ENCODE results near the gene NETO1.

Gene NETO1

DNA sequence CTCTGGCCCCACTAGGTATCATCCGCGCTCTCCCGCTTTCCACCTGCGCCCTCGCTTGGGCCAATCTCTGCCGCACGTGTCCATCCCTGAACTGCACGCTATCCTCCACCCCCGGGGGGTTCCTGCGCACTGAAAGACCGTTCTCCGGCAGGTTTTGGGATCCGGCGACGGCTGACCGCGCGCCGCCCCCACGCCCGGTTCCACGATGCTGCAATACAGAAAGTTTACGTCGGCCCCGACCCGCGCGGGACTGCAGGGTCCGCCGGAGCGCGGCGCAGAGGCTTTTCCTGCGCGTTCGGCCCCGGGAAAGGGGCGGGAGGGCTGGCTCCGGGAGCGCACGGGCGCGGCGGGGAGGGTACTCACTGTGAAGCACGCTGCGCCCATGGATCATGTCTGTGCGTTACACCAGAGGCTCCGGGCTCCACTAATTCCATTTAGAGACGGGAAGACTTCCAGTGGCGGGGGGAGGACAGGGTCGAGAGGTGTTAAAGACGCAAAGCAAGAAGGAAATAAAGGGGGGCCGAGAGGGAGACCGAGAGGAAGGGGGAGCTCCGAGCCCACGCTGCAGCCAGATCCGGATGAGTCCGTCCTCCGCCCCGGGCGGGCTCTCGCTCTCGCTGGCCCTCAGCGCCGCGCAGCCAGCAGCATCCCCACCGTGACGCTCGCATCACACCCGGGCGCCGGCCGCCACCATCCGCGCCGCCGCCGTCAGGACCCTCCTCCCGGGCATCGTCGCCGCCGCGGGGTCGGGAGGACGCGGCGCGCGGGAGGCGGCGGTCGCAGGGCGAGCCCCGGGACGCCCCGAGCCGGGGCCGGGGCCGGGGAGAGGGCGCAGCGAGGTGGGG, 664 bp downstream of the NETO1 start:
- TF ChIP-seq, protein P1, sequence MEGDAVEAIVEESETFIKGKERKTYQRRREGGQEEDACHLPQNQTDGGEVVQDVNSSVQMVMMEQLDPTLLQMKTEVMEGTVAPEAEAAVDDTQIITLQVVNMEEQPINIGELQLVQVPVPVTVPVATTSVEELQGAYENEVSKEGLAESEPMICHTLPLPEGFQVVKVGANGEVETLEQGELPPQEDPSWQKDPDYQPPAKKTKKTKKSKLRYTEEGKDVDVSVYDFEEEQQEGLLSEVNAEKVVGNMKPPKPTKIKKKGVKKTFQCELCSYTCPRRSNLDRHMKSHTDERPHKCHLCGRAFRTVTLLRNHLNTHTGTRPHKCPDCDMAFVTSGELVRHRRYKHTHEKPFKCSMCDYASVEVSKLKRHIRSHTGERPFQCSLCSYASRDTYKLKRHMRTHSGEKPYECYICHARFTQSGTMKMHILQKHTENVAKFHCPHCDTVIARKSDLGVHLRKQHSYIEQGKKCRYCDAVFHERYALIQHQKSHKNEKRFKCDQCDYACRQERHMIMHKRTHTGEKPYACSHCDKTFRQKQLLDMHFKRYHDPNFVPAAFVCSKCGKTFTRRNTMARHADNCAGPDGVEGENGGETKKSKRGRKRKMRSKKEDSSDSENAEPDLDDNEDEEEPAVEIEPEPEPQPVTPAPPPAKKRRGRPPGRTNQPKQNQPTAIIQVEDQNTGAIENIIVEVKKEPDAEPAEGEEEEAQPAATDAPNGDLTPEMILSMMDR (IDR thresholded peaks at IDR 0.05; ENCODE audit: control insufficient read depth, insufficient read depth, low read depth, low read length, missing control alignments), result no peak
- no peak for DNase-seq (ENCODE audit: low read depth)
- H3K4me3 ChIP-seq (ENCODE audit: control insufficient read depth, low read depth, low read length), result peak overlapping the region; percentile 79

DNA sequence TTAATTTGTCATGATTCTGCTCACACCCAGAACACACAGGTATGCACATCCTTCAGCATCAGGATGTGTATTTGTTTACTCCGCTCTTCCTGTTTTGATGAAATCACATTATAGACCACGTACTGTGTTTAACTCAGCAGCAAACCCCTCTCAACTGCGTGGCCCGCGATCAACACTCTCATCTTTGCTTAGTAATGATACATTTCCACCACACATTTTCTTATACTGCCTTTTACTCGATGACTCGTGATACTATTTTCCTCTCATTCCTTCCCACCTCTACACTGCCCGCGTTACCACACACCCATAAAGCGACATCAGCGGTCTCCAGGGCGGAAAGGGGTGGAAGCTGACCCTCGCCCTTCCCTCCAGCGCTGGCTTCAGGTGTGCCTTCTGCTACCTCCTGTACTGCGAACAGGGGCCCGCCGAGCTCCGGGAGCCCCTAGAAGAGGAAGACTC, 1.3 kb downstream of the NETO1 start:
- TF ChIP-seq, protein P1 (IDR thresholded peaks at IDR 0.05; ENCODE audit: control insufficient read depth, insufficient read depth, low read depth, low read length, missing control alignments), result no peak
- peak overlapping the region; percentile 79 for H3K4me3 ChIP-seq (ENCODE audit: control insufficient read depth, low read depth, low read length)
- DNase-seq (ENCODE audit: low read depth), result no peak

DNA sequence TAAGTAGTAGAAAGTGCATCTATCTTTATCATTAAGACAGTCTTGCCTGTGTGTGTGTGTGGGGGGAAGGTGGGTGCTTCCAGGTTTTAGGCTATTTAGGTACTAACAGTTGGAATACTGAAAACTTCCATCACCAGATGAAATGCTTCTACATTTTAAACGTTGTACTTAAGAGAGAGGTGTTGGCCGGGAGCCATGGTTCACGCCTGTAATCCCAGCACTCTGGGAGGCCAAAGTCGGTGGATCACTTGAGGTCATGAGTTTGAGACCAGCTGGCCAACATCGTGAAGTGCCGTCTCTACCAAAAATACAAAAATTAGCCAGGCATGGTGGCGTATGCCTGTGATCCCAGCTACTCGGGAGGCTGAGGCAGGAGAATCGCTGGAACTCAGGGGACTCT, 4.0 kb downstream of the NETO1 start:
- TF ChIP-seq, protein P1 (IDR thresholded peaks at IDR 0.05; ENCODE audit: control insufficient read depth, insufficient read depth, low read depth, low read length, missing control alignments), result no peak

DNA sequence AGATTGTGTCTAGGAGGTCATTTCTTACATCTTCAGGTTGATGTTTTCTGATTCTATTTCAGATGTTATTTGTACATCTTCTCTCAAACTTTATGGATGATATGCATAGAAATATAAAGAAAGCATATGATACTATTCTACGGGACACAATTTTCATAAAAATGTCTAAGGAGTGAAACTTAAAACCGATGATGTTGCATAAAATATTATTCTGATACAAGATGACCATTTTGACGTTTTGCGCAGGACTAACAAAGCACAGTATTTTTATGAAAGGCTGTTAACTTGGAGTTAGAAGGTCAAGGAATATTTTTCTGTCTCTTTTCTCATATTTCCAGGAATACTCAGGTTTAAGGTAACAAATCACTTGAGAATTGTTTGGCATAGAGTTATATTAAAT, 8.7 kb downstream of the NETO1 start:
- no peak for DNase-seq (ENCODE audit: low read depth)
- TF ChIP-seq, protein P1 (IDR thresholded peaks at IDR 0.05; ENCODE audit: control insufficient read depth, insufficient read depth, low read depth, low read length, missing control alignments), result no peak
- H3K4me3 ChIP-seq (ENCODE audit: control insufficient read depth, low read depth, low read length), result no peak overlapping the region

More for the DNA sequence above, 4.0 kb downstream of the NETO1 start:
- no peak overlapping the region for H3K4me3 ChIP-seq (ENCODE audit: control insufficient read depth, low read depth, low read length)
- no peak for DNase-seq (ENCODE audit: low read depth)

DNA sequence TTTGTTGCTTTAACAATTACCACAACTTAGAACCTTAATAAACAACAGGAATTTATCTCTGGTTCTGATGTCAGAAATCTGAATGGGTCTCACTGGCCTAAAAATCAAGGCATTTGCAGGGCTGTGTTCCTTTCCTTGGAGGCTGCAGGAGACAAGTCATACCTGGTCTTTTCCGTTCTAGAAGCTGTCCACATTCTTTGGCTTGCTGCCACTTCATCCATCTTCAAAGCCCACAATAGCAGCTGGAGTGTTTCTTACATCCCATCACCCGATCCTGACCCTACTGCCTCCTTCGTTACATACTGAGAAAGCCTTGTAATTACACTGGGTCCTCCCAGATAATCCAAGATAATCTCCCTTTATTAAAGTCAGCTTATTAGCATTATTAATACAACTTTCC, 18.1 kb downstream of the NETO1 start:
- no peak for DNase-seq (ENCODE audit: low read depth)
- H3K4me3 ChIP-seq (ENCODE audit: control insufficient read depth, low read depth, low read length), result no peak overlapping the region

DNA sequence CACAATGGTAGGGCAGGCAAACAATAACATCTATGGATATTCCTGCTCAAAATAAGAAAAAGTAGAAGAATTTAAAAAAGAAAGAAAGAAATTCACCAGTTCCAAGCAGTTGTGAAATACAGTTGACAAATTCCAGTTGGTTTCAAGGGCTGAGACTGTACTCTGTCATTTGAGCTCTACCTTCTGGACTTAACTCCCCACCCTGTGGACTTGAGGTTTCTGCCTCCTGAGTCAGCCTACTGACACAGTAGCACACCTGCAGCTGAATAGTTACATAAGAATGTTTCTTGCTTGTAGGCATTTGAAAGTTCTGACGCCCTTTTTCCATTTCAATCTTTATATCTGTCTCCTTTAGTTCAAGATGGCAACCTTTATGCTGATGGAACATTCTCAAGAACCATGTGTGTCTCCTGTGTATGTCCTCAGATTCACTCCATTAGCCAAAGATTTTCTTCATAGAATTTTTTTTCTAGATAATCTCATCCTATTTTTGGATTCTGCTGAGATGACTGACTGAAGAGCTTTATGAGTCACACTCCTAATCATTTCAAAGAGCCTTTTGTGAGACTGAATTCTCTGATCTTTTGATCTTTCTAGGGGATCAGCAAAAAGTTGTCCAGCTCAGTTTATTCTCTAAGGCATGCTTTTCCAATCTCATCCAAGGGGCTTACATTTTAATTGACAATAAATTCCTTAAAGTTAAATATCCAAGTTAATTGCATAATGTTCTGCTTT, 19.1 kb downstream of the NETO1 start:
- TF ChIP-seq, protein P1 (IDR thresholded peaks at IDR 0.05; ENCODE audit: control insufficient read depth, insufficient read depth, low read depth, low read length, missing control alignments), result no peak
- no peak overlapping the region for H3K4me3 ChIP-seq (ENCODE audit: control insufficient read depth, low read depth, low read length)
- no peak for DNase-seq (ENCODE audit: low read depth)

More for the DNA sequence above, 18.1 kb downstream of the NETO1 start:
- TF ChIP-seq, protein P1 (IDR thresholded peaks at IDR 0.05; ENCODE audit: control insufficient read depth, insufficient read depth, low read depth, low read length, missing control alignments), result no peak

Data from AG09309 (cell line).